ENCODE results near the gene SIL1.
A peak's percentile ranks its signal among the peaks of the same experiment; 100 is the strongest.

SIL1 gene

GRCh38 chr5:139110526-139111168 lies 87.5 kb downstream of the SIL1 start:
- peak; percentile 41 for DNase-seq (ENCODE audit: low spot score)

- DNase-seq (ENCODE audit: low spot score): no peak
These were observed 89.9 kb downstream of the SIL1 start for GRCh38 chr5:139108063-139108824.

- DNase-seq (ENCODE audit: low spot score): peak; percentile 50
These were observed 92.5 kb downstream of the SIL1 start for GRCh38 chr5:139105621-139106071.

- no peak for DNase-seq (ENCODE audit: low spot score)
These were observed 93.4 kb downstream of the SIL1 start for GRCh38 chr5:139104577-139105276.

- DNase-seq (ENCODE audit: low spot score): peak; percentile 31
These were observed 94.4 kb downstream of the SIL1 start for GRCh38 chr5:139103762-139104161.

- no peak for DNase-seq (ENCODE audit: low spot score)
These were observed 97.3 kb downstream of the SIL1 start for GRCh38 chr5:139100825-139101224.

GRCh38 chr5:139094154-139095131 lies 103.7 kb downstream of the SIL1 start:
- DNase-seq (ENCODE audit: low spot score): no peak

GRCh38 chr5:139092741-139093343 lies 105.3 kb downstream of the SIL1 start:
- DNase-seq (ENCODE audit: low spot score): no peak

- no peak for DNase-seq (ENCODE audit: low spot score)
These were observed 106.6 kb downstream of the SIL1 start for GRCh38 chr5:139091439-139092156.

GRCh38 chr5:139090581-139090980 lies 107.6 kb downstream of the SIL1 start:
- no peak for DNase-seq (ENCODE audit: low spot score)

GRCh38 chr5:139088024-139088423 lies 110.1 kb downstream of the SIL1 start:
- no peak for DNase-seq (ENCODE audit: low spot score)

- DNase-seq (ENCODE audit: low spot score): no peak
These were observed 115.2 kb downstream of the SIL1 start for GRCh38 chr5:139082813-139083498.

GRCh38 chr5:139079991-139080610 lies 118.1 kb downstream of the SIL1 start:
- no peak for DNase-seq (ENCODE audit: low spot score)

- DNase-seq (ENCODE audit: low spot score): no peak
These were observed 118.8 kb downstream of the SIL1 start for GRCh38 chr5:139079225-139079990.

GRCh38 chr5:139078345-139078744 lies 119.8 kb downstream of the SIL1 start:
- DNase-seq (ENCODE audit: low spot score): no peak

GRCh38 chr5:139077899-139078298 lies 120.3 kb downstream of the SIL1 start:
- DNase-seq (ENCODE audit: low spot score): no peak

- no peak for DNase-seq (ENCODE audit: low spot score)
These were observed 122.1 kb downstream of the SIL1 start for GRCh38 chr5:139076111-139076510.
